OCI-LY3 (cell line): Measurements from ENCODE around the gene SPACA1.

Experiments
- EZH2phosphoT487 ChIP-seq: fragments of 200-600 bp; shearing (Covaris generic); IDR thresholded peaks from 2 replicates; pipeline ENCODE4 v1.6.1; 2018; ENCODE audit warnings: antibody characterized with exemption, mixed run types, low read depth
- TF ChIP-seq, protein P1 (sequence below): fragments of 200-600, 300-600 bp; sonication (generic); IDR thresholded peaks from 2 replicates; pipeline ENCODE4 v1.5.1; 2014; ENCODE audit warnings: antibody characterized with exemption, low read length, low read depth

DNA sequence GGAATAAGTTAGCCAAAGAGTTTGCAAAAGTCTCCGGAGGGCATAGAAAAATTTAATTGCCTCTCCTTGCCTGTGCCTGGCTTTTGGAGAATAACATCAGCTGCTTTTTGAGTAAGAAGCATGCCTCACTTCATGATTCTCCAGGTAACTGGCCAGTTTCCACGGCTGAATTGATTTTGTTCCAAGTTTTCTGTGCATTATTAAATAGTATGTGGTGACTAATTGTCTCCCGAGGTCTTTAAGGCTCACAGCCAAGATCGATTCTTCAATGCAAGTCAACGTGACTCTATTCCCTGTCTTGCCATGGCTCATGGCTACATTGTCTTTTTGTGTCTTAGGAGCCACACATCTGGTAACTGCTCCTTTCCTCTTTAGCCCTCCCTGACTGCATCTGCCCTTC is 64.3 kb downstream of the SPACA1 start:
- TF ChIP-seq, protein P1, sequence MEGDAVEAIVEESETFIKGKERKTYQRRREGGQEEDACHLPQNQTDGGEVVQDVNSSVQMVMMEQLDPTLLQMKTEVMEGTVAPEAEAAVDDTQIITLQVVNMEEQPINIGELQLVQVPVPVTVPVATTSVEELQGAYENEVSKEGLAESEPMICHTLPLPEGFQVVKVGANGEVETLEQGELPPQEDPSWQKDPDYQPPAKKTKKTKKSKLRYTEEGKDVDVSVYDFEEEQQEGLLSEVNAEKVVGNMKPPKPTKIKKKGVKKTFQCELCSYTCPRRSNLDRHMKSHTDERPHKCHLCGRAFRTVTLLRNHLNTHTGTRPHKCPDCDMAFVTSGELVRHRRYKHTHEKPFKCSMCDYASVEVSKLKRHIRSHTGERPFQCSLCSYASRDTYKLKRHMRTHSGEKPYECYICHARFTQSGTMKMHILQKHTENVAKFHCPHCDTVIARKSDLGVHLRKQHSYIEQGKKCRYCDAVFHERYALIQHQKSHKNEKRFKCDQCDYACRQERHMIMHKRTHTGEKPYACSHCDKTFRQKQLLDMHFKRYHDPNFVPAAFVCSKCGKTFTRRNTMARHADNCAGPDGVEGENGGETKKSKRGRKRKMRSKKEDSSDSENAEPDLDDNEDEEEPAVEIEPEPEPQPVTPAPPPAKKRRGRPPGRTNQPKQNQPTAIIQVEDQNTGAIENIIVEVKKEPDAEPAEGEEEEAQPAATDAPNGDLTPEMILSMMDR: no peak
- no peak for TF ChIP-seq EZH2phosphoT487
